ENCODE results near the gene TMEFF1. TPM values are rescaled to one million over a fixed set of nuclear protein-coding genes. Genes with fewer than 3 reads are reported as not detected.

TMEFF1 gene
- total and polyA plus RNA-seq, 2 of the 8 experiments (the other 6 are each of a cell fraction or from before 2014, with no cell fraction given): 13.5 to 68.2 TPM

DNA sequence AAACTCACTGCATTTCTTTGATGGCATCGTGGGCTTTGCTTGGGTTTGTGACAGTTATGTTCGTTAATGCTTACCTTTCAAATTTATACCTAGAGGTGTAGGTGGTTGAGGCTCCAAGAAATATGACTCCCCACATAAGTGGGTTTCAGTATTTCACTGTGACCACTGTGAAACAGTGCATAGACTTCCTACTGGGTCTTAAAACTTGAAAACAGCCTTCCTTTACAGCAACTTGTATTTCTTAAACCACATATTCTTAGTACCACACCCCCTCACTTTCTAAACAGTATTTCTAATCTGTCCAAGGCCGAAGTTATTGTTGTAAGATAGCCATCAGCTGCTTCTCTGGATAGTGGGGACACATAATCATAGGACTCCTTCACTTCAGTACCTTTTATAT lies 48.3 kb downstream of the TMEFF1 start:
- CTCF ChIA-PET (ENCODE audit: partially characterized antibody): no interaction called here
- Histone ChIP-seq H2BK12ac (ENCODE audit: low read depth, low read length) (no peak overlapping the region), H2AFZ (ENCODE audit: low read length) (no peak overlapping the region), H4K8ac (ENCODE audit: extremely low read depth, insufficient read depth, low read length) (no peak overlapping the region), H3K27me3 (replicated peaks in 1 of 4; ENCODE audit: control insufficient read depth in 3 of 4, extremely low read depth in 1 of 4, insufficient read depth in 3 of 4, low read length in 3 of 4) (no peaks in the 10 kb centered on the region), H3K4ac (replicated peaks; ENCODE audit: insufficient read length, low read depth, low read length) (no peak overlapping the region), H3K9ac (replicated peaks in 1 of 4; ENCODE audit: extremely low read depth in 1 of 4, low read depth in 3 of 4, low read length in 3 of 4) (no peak overlapping the region), H3K23me2 (ENCODE audit: low read depth, low read length) (no peaks in the 10 kb centered on the region), H3K27ac (ENCODE audit: low read depth, low read length) (no peak overlapping the region), H3K9me3 (ENCODE audit: insufficient read depth in 2 of 2, low read depth in 1 of 2, low read length in 1 of 2) (no peaks in the 10 kb centered on the region; a peak in 1 of 4 replicates), H4K5ac (ENCODE audit: insufficient read length, low read depth, low read length) (no peak overlapping the region), H2BK15ac (ENCODE audit: low read length) (no peak overlapping the region), H3K36me3 (ENCODE audit: control insufficient read depth in 2 of 4, insufficient read depth in 4 of 4, low read length in 3 of 4) (peaks cover 6 to 85% (median 37%) of the 10 kb centered on the region in 4 experiments; a peak in 7 of 8 replicates), H2AK5ac (ENCODE audit: low read depth, low read length) (no peak overlapping the region), H3K4me3 (ENCODE audit: extremely low read depth in 1 of 4, insufficient read depth in 2 of 4, low read depth in 3 of 4, low read length in 4 of 4) (no peak overlapping the region), H2BK5ac (ENCODE audit: low read depth, low read length) (no peak overlapping the region), H3K79me2 (ENCODE audit: control insufficient read depth in 1 of 2, insufficient read depth in 2 of 2, low read length in 2 of 2) (peaks cover 0 to 10% of the 10 kb centered on the region in 2 experiments; a peak in 1 of 4 replicates), H3K4me2 (ENCODE audit: insufficient read depth in 1 of 2, low read depth in 2 of 2, low read length in 2 of 2) (no peak overlapping the region), H4K20me1 (replicated peaks in 1 of 2; ENCODE audit: control insufficient read depth in 1 of 2, insufficient read depth in 2 of 2, low read length in 2 of 2) (peaks cover 0 to 4% of the 10 kb centered on the region in 2 experiments), H3K4me1 (replicated peaks in 1 of 4; ENCODE audit: control insufficient read depth in 3 of 4, insufficient read depth in 4 of 4, low read length in 3 of 4) (no peaks in the 10 kb centered on the region), H3K18ac (ENCODE audit: extremely low read depth, low read length) (no peak overlapping the region), H3K14ac (ENCODE audit: insufficient read length) (no peak overlapping the region), H3K23ac (ENCODE audit: insufficient read length) (no peak overlapping the region), H3K79me1 (ENCODE audit: low read depth, low read length) (peaks cover 2% of the 10 kb centered on the region), H4K91ac (replicated peaks; ENCODE audit: insufficient read length, low read length) (no peak overlapping the region), H2BK120ac (replicated peaks; ENCODE audit: low read depth, low read length) (no peak overlapping the region), H2BK20ac (ENCODE audit: low read length) (no peak overlapping the region), H3K56ac (replicated peaks; ENCODE audit: insufficient read length, low read depth, low read length) (no peak overlapping the region)
- no peak for FAIRE-seq
- POLR2A ChIA-PET (ENCODE audit: partially characterized antibody): no interaction called here
- WGBS, 2 experiments (ENCODE audit: extremely low coverage in 1 of 2, insufficient coverage in 1 of 2, insufficient read length in 1 of 2, insufficient replicate concordance in 2 of 2, low coverage in 1 of 2, low lambda C conversion rate in 2 of 2, missing lambda C conversion rate in 1 of 2): 89% methylated on average over 3 of the region's 3 CpGs; no CpG with 5 or more reads in 1 of the 2 experiments
- TF ChIP-seq RAD21 (IDR thresholded peaks at IDR 0.05 in 1 of 2, conservative IDR thresholded peaks at IDR 0.05 in 1 of 2; ENCODE audit: low read depth in 2 of 2, low read length in 2 of 2) (no peak), YY1 (IDR thresholded peaks at IDR 0.05; ENCODE audit: low read depth, low read length) (no peak), MAFK (IDR thresholded peaks at IDR 0.05; ENCODE audit: low read depth, low read length) (no peak)
- DNase-seq (ENCODE audit: low read depth in 1 of 2, low spot score in 2 of 2): no peak
